NCI-H2227 (cell line): ENCODE results near the gene WHRN.
A peak's percentile ranks its signal among the peaks of the same experiment; 100 is the strongest.

Source experiments
- DNase-seq: peaks from one replicate; lab custom pipeline; 2025; ENCODE audit not compliant: unreplicated experiment; lab: John Stamatoyannopoulos, UW

WHRN gene

DNA sequence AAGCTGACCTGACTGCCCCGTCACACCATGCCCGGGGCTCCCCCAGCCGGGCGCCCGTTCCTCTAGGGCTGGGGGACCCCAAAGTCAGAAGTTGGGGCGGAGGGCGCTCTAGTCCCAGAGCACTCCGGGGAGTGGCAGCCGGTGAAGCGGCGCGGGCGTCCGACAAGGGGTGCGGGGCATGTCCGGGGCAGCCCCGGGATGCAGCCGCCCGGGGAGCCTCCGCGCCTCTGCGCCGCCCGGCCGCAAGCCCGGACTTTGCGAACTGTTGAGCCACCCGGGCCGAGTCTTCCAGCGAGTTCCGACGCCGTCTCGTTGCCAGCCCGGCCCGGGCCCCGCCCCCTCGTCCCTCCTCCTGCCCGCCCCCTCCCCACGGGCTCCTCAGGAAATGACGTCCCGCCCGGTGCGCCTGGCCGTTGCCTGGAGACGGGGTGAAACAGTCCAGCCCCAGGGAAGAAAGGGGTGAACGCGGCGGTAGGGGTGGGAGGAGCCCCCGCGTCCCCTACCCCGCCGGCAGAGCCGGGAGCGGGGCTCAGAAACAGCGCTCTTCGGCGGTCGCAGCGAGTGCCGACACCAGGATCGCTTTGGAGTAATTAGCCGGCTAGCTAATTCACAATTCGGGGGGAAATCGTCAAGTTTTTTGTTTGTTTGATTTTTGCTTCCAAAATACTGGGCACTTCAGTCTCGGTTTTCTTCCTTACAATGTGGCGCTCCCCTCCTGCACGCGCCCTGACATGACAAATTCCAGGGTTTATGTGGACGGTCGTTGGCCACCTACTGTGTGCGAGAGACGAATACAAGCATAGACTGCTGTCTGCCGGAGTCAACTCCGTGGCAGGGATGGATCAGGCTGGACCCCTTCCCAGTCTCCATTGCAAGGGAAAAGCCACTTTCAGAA is at the start of gene WHRN:
Gene WHRN (minus strand): TSS at position 287 of the 895 bp plus-strand sequence. CDS start 672 bp downstream, outside the sequence.
- peak; percentile 94 for DNase-seq

DNA sequence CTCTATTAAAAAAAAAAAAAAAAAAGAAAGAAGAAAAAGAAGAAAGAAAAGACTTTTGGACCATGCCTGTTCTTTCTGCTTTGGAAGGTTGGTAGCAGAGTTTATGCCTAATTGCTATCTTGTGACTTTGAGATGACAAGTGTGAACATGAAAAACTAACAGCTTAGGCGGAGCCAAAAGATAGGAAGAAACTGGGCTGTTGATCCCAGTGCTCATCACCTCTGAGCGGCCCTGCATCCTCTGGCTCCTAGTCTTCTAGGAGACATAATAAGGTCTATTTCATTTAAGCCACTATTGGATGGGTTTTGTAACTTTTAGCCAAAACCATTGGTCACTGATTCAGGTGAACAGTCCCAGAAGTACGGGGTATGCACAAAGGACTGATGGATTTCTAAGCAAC is 47.9 kb upstream of the WHRN start:
- no peak for DNase-seq

DNA sequence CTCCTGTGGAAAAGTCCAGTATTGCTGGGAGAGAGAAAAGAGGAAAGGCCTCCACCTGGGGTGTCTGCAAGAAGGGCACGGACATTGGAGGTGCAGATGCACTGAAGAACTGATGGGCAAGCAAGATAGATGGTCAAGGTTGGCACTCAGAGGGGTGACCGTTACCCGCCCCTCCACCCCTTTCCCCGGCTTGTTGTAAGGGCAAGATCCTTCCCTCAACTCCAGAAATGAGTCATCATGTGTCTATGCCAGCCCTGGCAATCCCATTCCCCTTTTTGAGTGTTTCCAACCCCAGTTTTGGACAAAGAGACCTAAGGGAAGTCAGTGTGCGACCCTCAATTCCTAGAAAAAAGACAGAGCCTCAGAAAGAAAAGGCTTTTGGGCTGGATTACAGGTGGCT is 47.4 kb upstream of the WHRN start:
- DNase-seq, result no peak

DNA sequence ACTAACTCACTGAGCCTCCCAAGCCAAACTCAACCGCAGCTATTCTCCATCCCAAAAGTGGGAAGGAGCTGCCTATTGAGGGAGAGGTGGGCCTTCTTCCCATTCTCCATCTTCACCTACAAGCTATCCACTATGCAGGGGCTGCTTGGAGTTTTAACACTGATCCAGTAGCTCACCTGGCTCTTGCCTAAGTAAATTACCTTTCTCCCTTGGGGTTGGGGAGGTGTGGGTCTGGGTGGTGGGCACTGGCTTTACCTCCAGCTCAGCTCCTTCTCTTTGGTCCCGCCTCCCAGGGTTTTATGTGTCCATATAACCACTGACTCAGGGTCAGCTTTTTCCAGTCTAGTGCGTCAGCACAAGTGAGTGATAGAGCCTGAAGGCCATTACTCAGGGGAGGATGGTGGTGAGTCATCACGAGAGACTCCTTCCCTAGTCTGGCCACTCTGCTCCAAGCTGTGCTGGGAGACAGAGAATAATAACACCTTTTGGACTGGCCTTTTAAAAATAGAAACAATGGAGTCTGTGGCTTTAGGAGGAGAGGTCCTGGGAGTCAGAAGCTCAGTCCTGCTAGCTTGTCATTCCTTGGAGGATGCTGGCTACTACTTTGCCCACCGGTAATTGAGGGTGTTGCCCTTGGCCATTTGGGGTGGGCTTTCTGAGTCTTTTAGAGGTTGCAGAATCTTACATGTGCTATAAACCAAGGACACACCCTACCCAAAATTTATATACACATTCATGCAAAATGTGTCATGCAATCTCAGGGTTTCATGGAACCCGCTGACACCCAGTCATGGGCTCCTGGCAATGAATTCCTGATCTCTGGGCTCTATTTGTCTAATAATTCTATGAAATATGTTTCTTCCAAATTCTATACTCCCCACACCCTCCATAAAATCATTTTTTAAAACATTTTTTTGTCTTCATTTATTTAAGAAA is 46.7 kb upstream of the WHRN start:
- peak; percentile 67 for DNase-seq

DNA sequence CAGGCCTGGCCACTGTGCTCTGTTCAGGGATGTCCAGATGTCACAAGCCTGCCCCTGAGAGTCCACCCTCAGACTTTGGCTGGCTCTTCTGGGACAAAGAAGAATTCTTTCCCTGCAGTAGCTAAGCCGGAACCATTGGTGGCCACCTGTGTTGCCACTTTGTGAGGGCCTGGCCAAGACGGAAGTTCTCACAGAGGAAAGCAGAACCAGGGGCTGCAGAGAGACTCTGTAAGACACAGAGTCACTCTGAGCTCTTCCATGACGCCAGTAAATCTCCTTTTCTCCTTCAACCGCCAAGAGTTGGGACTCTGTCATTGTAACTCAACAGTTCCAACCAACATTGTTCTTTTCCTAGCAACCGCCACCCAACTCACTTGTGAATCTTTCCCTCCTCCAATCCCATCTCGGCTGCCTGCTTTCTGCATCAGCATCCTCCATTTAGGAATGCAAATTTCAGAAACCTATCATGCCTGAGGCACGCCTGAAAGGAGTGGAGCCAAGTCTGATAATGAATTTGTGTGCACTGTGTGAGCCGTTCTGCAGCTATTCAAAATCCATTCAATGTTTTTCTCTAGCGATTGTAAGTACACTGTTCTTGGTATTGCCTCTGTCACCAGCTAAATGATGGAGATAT is 44.5 kb upstream of the WHRN start:
- no peak for DNase-seq

GRCh38 chr9:114546851-114547250 is 41.6 kb upstream of the WHRN start:
- no peak for DNase-seq

- no peak for DNase-seq
These were observed 39.8 kb upstream of the WHRN start for GRCh38 chr9:114545055-114545454.

- no peak for DNase-seq
These were observed 34.6 kb upstream of the WHRN start for GRCh38 chr9:114539701-114540380.

DNA sequence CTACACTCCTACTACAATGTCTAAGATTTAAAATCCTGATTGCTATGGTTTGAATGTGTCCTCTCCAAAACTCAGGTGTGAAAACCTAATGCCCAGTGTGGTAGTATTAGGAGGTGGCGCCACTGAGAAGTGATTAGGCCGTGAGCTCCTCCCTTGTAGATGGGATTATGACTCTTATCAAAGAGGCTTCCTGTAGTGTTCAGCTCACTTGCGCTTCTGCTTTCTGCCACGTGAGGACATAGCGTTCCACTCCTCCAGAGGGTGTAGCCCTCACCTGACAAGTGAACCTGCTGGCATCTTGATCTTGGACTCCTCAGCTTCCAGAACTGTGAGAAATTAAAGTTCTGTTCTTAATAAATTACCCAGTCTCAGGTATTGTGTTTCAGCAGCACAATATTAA is 33.0 kb upstream of the WHRN start:
- peak; percentile 8 for DNase-seq

DNA sequence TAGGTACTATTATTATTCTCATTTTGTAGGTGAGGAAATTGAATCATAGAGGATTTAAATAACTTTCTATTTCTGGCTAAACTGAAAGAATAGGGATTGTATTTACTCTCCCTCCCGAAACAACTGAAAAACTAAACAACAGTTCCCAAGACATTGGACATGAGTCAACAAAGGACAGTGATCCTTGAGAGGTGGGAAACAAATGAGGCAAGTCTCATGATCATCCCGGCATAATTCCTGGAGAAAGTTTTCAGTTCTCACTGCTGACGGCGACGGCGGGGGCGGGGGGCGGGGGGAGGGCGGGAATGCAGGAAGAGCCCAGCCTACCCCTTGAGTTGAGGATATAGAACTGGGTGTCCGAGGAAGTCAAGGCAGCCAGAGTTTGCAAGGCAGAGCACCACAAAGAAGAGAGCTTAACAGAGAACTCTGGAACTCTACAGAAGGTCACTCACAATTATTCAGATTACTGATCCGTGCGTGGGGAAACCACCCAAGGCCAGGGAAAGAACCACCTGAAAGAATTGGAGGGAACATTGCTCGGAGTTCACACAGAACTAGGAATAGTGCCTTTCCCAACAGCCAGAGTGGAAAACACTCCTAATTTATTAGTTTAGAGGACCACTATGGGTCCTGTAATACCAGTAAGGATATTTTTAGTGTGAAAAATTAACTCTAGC is 27.4 kb upstream of the WHRN start:
- no peak for DNase-seq

- no peak for DNase-seq
These were observed 24.0 kb upstream of the WHRN start for GRCh38 chr9:114529285-114529684.

- DNase-seq, result no peak
These were observed 21.5 kb upstream of the WHRN start for GRCh38 chr9:114526807-114527206.

DNA sequence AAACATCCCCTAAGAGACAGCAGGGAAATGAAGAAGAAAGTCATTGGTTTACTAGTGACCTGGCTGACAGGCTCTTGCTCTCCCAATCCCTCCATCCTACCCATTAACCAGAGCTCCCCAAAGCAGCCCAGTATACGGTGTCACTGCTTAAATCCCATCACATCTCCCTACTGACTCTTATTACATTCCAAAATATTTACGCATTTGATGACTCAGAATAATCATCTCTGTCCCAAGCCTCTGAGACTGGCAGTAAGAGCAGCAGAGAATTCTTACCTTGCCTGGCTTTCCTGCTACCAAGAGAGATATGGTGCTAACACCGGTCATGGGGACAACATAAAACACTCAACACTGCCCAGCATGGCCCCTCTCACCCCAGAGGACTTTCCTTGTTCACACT is 20.2 kb upstream of the WHRN start:
- no peak for DNase-seq

DNA sequence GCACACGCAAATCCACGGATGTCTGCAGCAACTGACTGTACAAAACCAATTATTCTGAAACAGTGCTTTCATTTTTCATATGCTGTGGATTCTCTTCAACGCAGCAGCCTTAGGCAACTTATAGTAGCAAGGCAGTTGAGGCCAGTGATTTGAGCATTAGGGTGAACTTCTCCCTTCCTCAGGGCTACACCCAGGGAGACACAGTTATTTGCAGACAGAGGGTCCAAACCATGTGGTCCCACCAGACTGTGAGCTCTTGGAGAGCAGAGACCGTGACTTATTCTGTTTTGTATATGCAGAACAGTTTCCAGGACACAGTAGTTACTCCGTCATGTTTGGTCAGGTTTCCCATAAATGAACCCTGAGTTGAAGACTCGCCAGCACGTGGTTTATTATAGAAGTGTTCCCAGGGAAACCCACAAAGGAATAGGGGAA is 19.0 kb upstream of the WHRN start:
- DNase-seq, result no peak

- no peak for DNase-seq
These were observed 17.6 kb upstream of the WHRN start for GRCh38 chr9:114522847-114523246.

- DNase-seq, result peak; percentile 11
These were observed 17.0 kb upstream of the WHRN start for GRCh38 chr9:114522286-114522685.

GRCh38 chr9:114521846-114522245 is 16.6 kb upstream of the WHRN start:
- DNase-seq, result no peak

- DNase-seq, result no peak
These were observed 13.3 kb upstream of the WHRN start for GRCh38 chr9:114518599-114519022.

- DNase-seq, result no peak
These were observed 12.8 kb upstream of the WHRN start for GRCh38 chr9:114518120-114518519.

DNA sequence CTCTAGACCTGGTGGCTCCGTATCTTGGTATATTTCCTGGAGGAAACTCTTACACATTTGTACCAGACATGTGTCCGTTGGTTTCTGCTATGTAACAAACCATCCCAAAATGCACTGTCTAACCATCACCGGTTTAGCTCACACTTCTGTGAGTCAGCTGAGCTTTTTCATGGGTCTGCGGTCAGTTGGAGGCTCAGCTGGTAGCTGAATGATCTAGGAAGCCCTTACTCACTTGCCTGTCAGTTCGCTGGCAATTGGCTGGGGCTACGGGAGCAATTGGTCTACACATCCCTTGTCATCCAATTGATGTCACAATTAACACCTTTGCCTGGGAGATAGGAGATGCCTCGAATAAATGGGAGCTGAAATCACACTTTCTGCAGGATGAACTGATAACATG is 11.6 kb upstream of the WHRN start:
- no peak for DNase-seq
